Measurements from ENCODE around the gene GMPS.
"Not testable (repeated sequence)": the region's sequence is repeated elsewhere in the genome, so short reads cannot be mapped to it uniquely, and the experiment has no call there.

Gene GMPS

GRCh38 chr3:155870133-155870944 is at the start of gene GMPS:
Gene GMPS, plus strand, starts transcription at chr3:155870650. Its CDS starts 221 bp downstream, at chr3:155870871.
- peak; percentile 96 to 99 for DNase-seq

GRCh38 chr3:155828490-155829098 is 41.9 kb upstream of the GMPS start:
- not testable (repeated sequence) for DNase-seq

- no peak for DNase-seq
Measured at GRCh38 chr3:155835341-155836071, 34.9 kb upstream of the GMPS start.

- DNase-seq, result no peak
Measured at GRCh38 chr3:155843569-155843968, 26.9 kb upstream of the GMPS start.

- no peak for DNase-seq
Measured at GRCh38 chr3:155846119-155846518, 24.3 kb upstream of the GMPS start.

- DNase-seq, result no peak
Measured at GRCh38 chr3:155847993-155848392, 22.5 kb upstream of the GMPS start.

- DNase-seq, result not testable (repeated sequence)
Measured at GRCh38 chr3:155849404-155849803, 21.0 kb upstream of the GMPS start.

- no peak for DNase-seq
Measured at GRCh38 chr3:155852341-155852740, 18.1 kb upstream of the GMPS start.

- DNase-seq, result peak in 1 of 2 experiments; percentile 36
Measured at GRCh38 chr3:155853214-155854140, 17.0 kb upstream of the GMPS start.

GRCh38 chr3:155854141-155854940 is 16.1 kb upstream of the GMPS start, which contains the start of gene SLC33A1:
Gene SLC33A1, minus strand, starts transcription at chr3:155854427. Its CDS starts 430 bp downstream, at chr3:155853997.
- DNase-seq, result peak; percentile 100

- peak; percentile 63 to 70 for DNase-seq
Measured at GRCh38 chr3:155859859-155860258, 10.6 kb upstream of the GMPS start.

- DNase-seq, result not testable (repeated sequence)
Measured at GRCh38 chr3:155860424-155860823, 10.0 kb upstream of the GMPS start.

GRCh38 chr3:155861476-155862183 is 8.8 kb upstream of the GMPS start:
- DNase-seq, result no peak

- not testable (repeated sequence) for DNase-seq
Measured at GRCh38 chr3:155862290-155862982, 8.0 kb upstream of the GMPS start.

GRCh38 chr3:155863072-155863784 is 7.2 kb upstream of the GMPS start:
- DNase-seq, result no peak

- DNase-seq, result no peak
Measured at GRCh38 chr3:155869691-155870090, 759 bp upstream of the GMPS start.

- DNase-seq, result peak in 1 of 2 experiments; percentile 39
Measured at GRCh38 chr3:155870945-155871745, 695 bp downstream of the GMPS start.

GRCh38 chr3:155871746-155872158 is 1.3 kb downstream of the GMPS start:
- DNase-seq, result peak in 1 of 2 experiments; percentile 30

All from AML-193 (cell line).